Lung (tissue), 12 donors: ENCODE data around the gene CHMP1B. TPM values are rescaled to one million over a fixed set of nuclear protein-coding genes. Genes with fewer than 3 reads are reported as not detected.

Experiments
- ATAC-seq: fragments of 200-7000 bp; cut with Tn5 transposase; one replicate; pipeline ENCODE4 v1.9.1; 2020; ENCODE audit warnings: moderate number of reproducible peaks; ENCODE audit not compliant: insufficient read depth, low FRiP score
- DNase-seq, 3 donors: peaks; one replicate each; pipeline ENCODE4 v3.0.0-alpha.2; 2013 to 2017
- H3K27ac ChIP-seq, 2 donors: one replicate each; pipeline ENCODE4 v1.5.1; 2013; ENCODE audit warnings: mild to moderate bottlenecking in 2 of 2, moderate library complexity in 2 of 2, control low read depth in 1 of 2, inconsistent platforms in 1 of 2, low read depth in 1 of 2, low read length in 1 of 2
- H3K27me3 ChIP-seq, 3 donors: one replicate each; pipeline ENCODE4 v1.5.1; 2013; ENCODE audit warnings: low read length in 2 of 3; ENCODE audit not compliant: control insufficient read depth in 3 of 3, insufficient read depth in 3 of 3
- H3K36me3 ChIP-seq, 4 donors: one replicate each; pipeline ENCODE4 v1.5.1; 2013; ENCODE audit warnings: low read length in 4 of 4, mild to moderate bottlenecking in 1 of 4, moderate library complexity in 1 of 4; ENCODE audit not compliant: control insufficient read depth in 4 of 4, insufficient read depth in 4 of 4
- H3K4me1 ChIP-seq, 5 donors: one replicate each; pipeline ENCODE4 v1.5.1; 2013; ENCODE audit warnings: low read length in 5 of 5, mild to moderate bottlenecking in 2 of 5, moderate library complexity in 1 of 5; ENCODE audit not compliant: control insufficient read depth in 5 of 5, insufficient read depth in 5 of 5
- H3K4me3 ChIP-seq: one replicate; pipeline ENCODE4 v1.5.1; 2013; ENCODE audit warnings: mild to moderate bottlenecking, control low read depth, moderate library complexity
- H3K9ac ChIP-seq, 2 donors: one replicate each; pipeline ENCODE4 v1.5.1; 2013; ENCODE audit warnings: low read length in 2 of 2, control low read depth in 1 of 2; ENCODE audit not compliant: insufficient read depth in 1 of 2
- H3K9me3 ChIP-seq, 4 donors: one replicate each; pipeline ENCODE4 v1.5.1; 2013; ENCODE audit warnings: low read length in 3 of 4, mild to moderate bottlenecking in 1 of 4, moderate library complexity in 1 of 4; ENCODE audit not compliant: control insufficient read depth in 4 of 4, insufficient read depth in 3 of 4
- CTCF ChIP-seq: IDR thresholded peaks from 2 replicates; pipeline ENCODE4 v1.5.1; 2012; ENCODE audit warnings: mild to moderate bottlenecking; ENCODE audit errors: control extremely low read depth, extremely low read depth
- WGBS, 2 donors: extraction: QIAGEN DNeasy Blood & Tissue Kit; methylation state at CpG; one replicate each; pipeline ENCODE4 v1.1.7; 2013; 5-methylcytosine and 5-hydroxymethylcytosine counted together
- polyA plus RNA-seq, 2 donors: library from polyadenylated mRNA; stranded (reverse); fragments of 200-250 nt; gene quantifications; one replicate each; pipeline ENCODE4 v1.2.1, GENCODE V29; 2013
- total RNA-seq, 2 donors: library from RNA; depleted of rRNA in 1 of 2; stranded (reverse); fragments of >200 nt in 1 of 2; gene quantifications; one replicate each; pipeline ENCODE4 v1.2.1, GENCODE V29; 2014 to 2021
- donor health status: control.
- donor health status: control.
- donor health status: Bipolar disorder and iron deficiency.
- donor health status: healthy.
- donor health status: DM: yes; HTN: yes; CAD: no.

The CHMP1B gene
- total and polyA plus RNA-seq, 4 donors: 34.6 to 56.2 (median 40.3) TPM

- Histone ChIP-seq H3K4me1 (peaks cover 0 to 9% (median 0%) of the 10 kb centered on the region in 5 donors), H3K27ac (no peak overlapping the region), H3K9me3 (no peaks in the 10 kb centered on the region), H3K9ac (no peak overlapping the region), H3K27me3 (peaks cover 0 to 2% (median 0%) of the 10 kb centered on the region in 3 donors), H3K36me3 (no peaks in the 10 kb centered on the region), H3K4me3 (no peak overlapping the region)
- TF ChIP-seq CTCF: no peak
- DNase-seq (peak in 2 of 3 donors; percentile 47 to 51), ATAC-seq (no peak)
- WGBS, 2 donors: 69 to 70% methylated on average over 2 of the region's 2 CpGs
These were observed 13.3 kb downstream of the CHMP1B start for GRCh38 chr18:11864471-11864870.

GRCh38 chr18:11865071-11865470 lies 13.9 kb downstream of the CHMP1B start:
- Histone ChIP-seq H3K36me3 (no peaks in the 10 kb centered on the region), H3K9ac (no peak overlapping the region), H3K27ac (no peak overlapping the region), H3K9me3 (no peaks in the 10 kb centered on the region), H3K27me3 (peaks cover 0 to 2% (median 0%) of the 10 kb centered on the region in 3 donors), H3K4me1 (peaks cover 0 to 9% (median 0%) of the 10 kb centered on the region in 5 donors), H3K4me3 (no peak overlapping the region)
- no peak for DNase-seq
- TF ChIP-seq CTCF: no peak
- WGBS, 2 donors: 89 to 92% methylated on average over 12 of the region's 12 CpGs
- ATAC-seq: no peak

GRCh38 chr18:11866329-11866728 lies 15.1 kb downstream of the CHMP1B start:
- no peaks in the 10 kb centered on the region for H3K36me3 ChIP-seq
- TF ChIP-seq CTCF: no peak
- no peak overlapping the region for H3K27ac ChIP-seq
- H3K9me3 ChIP-seq: no peaks in the 10 kb centered on the region
- DNase-seq: no peak
- no peak for ATAC-seq
- WGBS, 2 donors: 76 to 92% methylated on average over 10 of the region's 10 CpGs
- peaks cover 0 to 9% (median 0%) of the 10 kb centered on the region in 5 donors for H3K4me1 ChIP-seq
- no peak overlapping the region for H3K4me3 ChIP-seq
- H3K9ac ChIP-seq: no peak overlapping the region
- peaks cover 0 to 2% (median 0%) of the 10 kb centered on the region in 3 donors for H3K27me3 ChIP-seq

- 63 to 68% methylated on average over 5 of the region's 5 CpGs for WGBS, 2 donors
- ATAC-seq: no peak
- no peak overlapping the region for H3K4me3 ChIP-seq
These were observed 15.6 kb downstream of the CHMP1B start for GRCh38 chr18:11866764-11867163.

More at GRCh38 chr18:11866764-11867163, 15.6 kb downstream of the CHMP1B start:
- TF ChIP-seq CTCF: no peak
- Histone ChIP-seq H3K4me1 (peaks cover 0 to 6% (median 0%) of the 10 kb centered on the region in 5 donors), H3K27ac (no peak overlapping the region), H3K9me3 (no peaks in the 10 kb centered on the region), H3K27me3 (peaks cover 0 to 2% (median 0%) of the 10 kb centered on the region in 3 donors), H3K36me3 (no peaks in the 10 kb centered on the region), H3K9ac (no peak overlapping the region)
- no peak for DNase-seq
